ENCODE data around the gene XYLT1.

The XYLT1 gene

GRCh38 chr16:17331991-17332390 is 138.8 kb downstream of the XYLT1 start:
- DNase-seq (ENCODE audit: low read depth) = no peak
- TF ChIP-seq CTCF (conservative IDR thresholded peaks at IDR 0.05; ENCODE audit: low read length) = peak; percentile 9; the same call in 1 of the 2 replicates
- no peak overlapping the region for H3K4me3 ChIP-seq (ENCODE audit: low read length)

GRCh38 chr16:17331071-17331607 is 139.6 kb downstream of the XYLT1 start:
- DNase-seq (ENCODE audit: low read depth) = peak; percentile 87
- no peak overlapping the region for H3K4me3 ChIP-seq (ENCODE audit: low read length)
- no peak for TF ChIP-seq CTCF (conservative IDR thresholded peaks at IDR 0.05; ENCODE audit: low read length)

GRCh38 chr16:17330044-17330443 is 140.7 kb downstream of the XYLT1 start:
- H3K4me3 ChIP-seq (ENCODE audit: low read length) = no peak overlapping the region
- TF ChIP-seq CTCF (conservative IDR thresholded peaks at IDR 0.05; ENCODE audit: low read length) = no peak
- no peak for DNase-seq (ENCODE audit: low read depth)

GRCh38 chr16:17329391-17329790 is 141.4 kb downstream of the XYLT1 start:
- H3K4me3 ChIP-seq (ENCODE audit: low read length) = no peak overlapping the region
- no peak for DNase-seq (ENCODE audit: low read depth)
- TF ChIP-seq CTCF (conservative IDR thresholded peaks at IDR 0.05; ENCODE audit: low read length) = no peak

- H3K4me3 ChIP-seq (ENCODE audit: low read length) = no peak overlapping the region
- TF ChIP-seq CTCF (conservative IDR thresholded peaks at IDR 0.05; ENCODE audit: low read length) = no peak
- peak; percentile 57 for DNase-seq (ENCODE audit: low read depth)
Measured at GRCh38 chr16:17328932-17329331, 141.8 kb downstream of the XYLT1 start.

GRCh38 chr16:17327664-17328335 is 143.0 kb downstream of the XYLT1 start:
- TF ChIP-seq CTCF (conservative IDR thresholded peaks at IDR 0.05; ENCODE audit: low read length) = no peak
- no peak overlapping the region for H3K4me3 ChIP-seq (ENCODE audit: low read length)
- no peak for DNase-seq (ENCODE audit: low read depth)

GRCh38 chr16:17325476-17326143 is 145.2 kb downstream of the XYLT1 start:
- TF ChIP-seq CTCF (conservative IDR thresholded peaks at IDR 0.05; ENCODE audit: low read length) = no peak
- H3K4me3 ChIP-seq (ENCODE audit: low read length) = no peak overlapping the region
- DNase-seq (ENCODE audit: low read depth) = no peak
